Erythroblast (primary cell): ENCODE measurements around the gene UNC93A.

Experiments used
- GATA1 ChIP-seq: IDR thresholded peaks from 2 replicates; pipeline ENCODE4 v1.6.1; 2011; ENCODE audit warnings: low read depth, mild to moderate bottlenecking, control low read depth, low read length, moderate library complexity
- POLR2A ChIP-seq: IDR thresholded peaks from 2 replicates; pipeline ENCODE4 v1.6.1; 2011; ENCODE audit warnings: mild to moderate bottlenecking, low read length

- TF ChIP-seq POLR2A: no peak
- TF ChIP-seq GATA1: no peak
Measured at GRCh38 chr6:167292301-167293087, 1.4 kb downstream of the UNC93A start.
